DOHH2 (cell line): Measurements from ENCODE around the gene CES4A.

ENCODE experiments used
- H3F3A ChIP-seq: fragments of 200-600 bp; sonication (generic), shearing (Covaris generic); 2 replicates; pipeline ENCODE4 v1.6.0; 2016; ENCODE audit warnings: antibody characterized with exemption, mild to moderate bottlenecking; ENCODE audit not compliant: control insufficient read depth, insufficient read depth
- H3K27ac ChIP-seq: fragments of 200-600 bp; sonication (generic); 2 replicates; pipeline ENCODE4 v1.5.1; 2014; ENCODE audit warnings: low read depth, mild to moderate bottlenecking, low read length, moderate library complexity
- H3K27me3 ChIP-seq: fragments of 200-600 bp; sonication (generic); 2 replicates; pipeline ENCODE4 v1.6.1; 2014; ENCODE audit warnings: mild to moderate bottlenecking, low read length, mixed read lengths; ENCODE audit not compliant: control insufficient read depth
- H3K36me3 ChIP-seq: fragments of 200-600 bp; sonication (generic); 2 replicates; pipeline ENCODE4 v1.6.1; 2014; ENCODE audit warnings: mild to moderate bottlenecking, low read length, moderate library complexity, mixed read lengths; ENCODE audit not compliant: control insufficient read depth
- H3K4me1 ChIP-seq: fragments of 200-600 bp; sonication (generic); 2 replicates; pipeline ENCODE4 v1.6.1; 2014; ENCODE audit warnings: mild to moderate bottlenecking, low read length, mixed read lengths; ENCODE audit not compliant: control insufficient read depth
- H3K4me2 ChIP-seq: fragments of 200-600 bp; sonication (generic); 2 replicates; pipeline ENCODE4 v1.6.0; 2014; ENCODE audit warnings: mild to moderate bottlenecking, low read length, moderate library complexity
- H3K4me3 ChIP-seq: fragments of 200-600 bp; sonication (generic); 2 replicates; pipeline ENCODE4 v1.5.1; 2014; ENCODE audit warnings: mild to moderate bottlenecking, low read length, mixed read lengths
- H3K79me2 ChIP-seq: fragments of 200-600 bp; sonication (generic); 2 replicates; pipeline ENCODE4 v1.6.1; 2014; ENCODE audit warnings: mild to moderate bottlenecking, low read length, mixed read lengths; ENCODE audit not compliant: control insufficient read depth
- H3K9me2 ChIP-seq: fragments of 200-600 bp; sonication (generic); replicated peaks from 2 replicates; pipeline ENCODE4 v1.6.1; 2014; ENCODE audit warnings: mild to moderate bottlenecking, low read length, mixed read lengths; ENCODE audit not compliant: control insufficient read depth
- H3K9me3 ChIP-seq: fragments of 200-600 bp; sonication (generic); 2 replicates; pipeline ENCODE4 v1.6.1; 2014; ENCODE audit warnings: antibody characterized with exemption, low read length, mixed read lengths; ENCODE audit not compliant: control insufficient read depth, insufficient read depth
- H4K20me1 ChIP-seq: fragments of 200-600 bp; sonication (generic); 2 replicates; pipeline ENCODE4 v1.6.0; 2014; ENCODE audit warnings: low read depth, mild to moderate bottlenecking, antibody characterized with exemption, low read length, moderate library complexity; ENCODE audit not compliant: control insufficient read depth, insufficient read depth
- EZH2phosphoT487 ChIP-seq: fragments of 200-600 bp; sonication (generic); IDR thresholded peaks from 2 replicates; pipeline ENCODE4 v1.6.1; 2017; ENCODE audit warnings: borderline replicate concordance, mild to moderate bottlenecking, antibody characterized with exemption, low read length, moderate library complexity, mixed read lengths
- TF ChIP-seq, protein P1 (sequence below): fragments of 200-600 bp; sonication (generic); IDR thresholded peaks from one replicate; pipeline ENCODE4 v1.5.1; 2014; ENCODE audit warnings: antibody characterized with exemption, mild to moderate bottlenecking, low read depth, low read length; ENCODE audit not compliant: poor library complexity, severe bottlenecking

CES4A gene

DNA sequence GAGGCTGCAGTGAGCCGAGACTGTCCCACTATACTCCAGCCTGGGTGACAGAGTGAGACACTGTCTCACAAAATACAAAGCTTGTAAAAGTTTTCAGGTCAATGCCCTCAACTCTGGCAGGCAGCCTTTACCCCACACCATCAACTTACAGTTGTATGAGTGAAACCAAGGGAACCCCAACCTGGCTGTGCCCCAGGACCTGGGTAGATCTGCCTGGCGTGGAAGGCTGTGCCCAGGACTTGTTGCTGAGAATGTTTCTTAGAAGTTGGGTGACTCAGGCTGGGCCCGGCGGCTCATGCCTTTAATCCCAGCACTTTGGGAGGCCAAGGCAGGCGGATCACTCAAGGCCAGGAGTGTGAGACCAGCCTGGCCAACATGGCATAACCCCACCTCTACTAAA is 19.5 kb upstream of the CES4A start:
- 0 out of 2 replicates have a peak, but pooled peaks cover 4% of the 10 kb centered on the region for H4K20me1 ChIP-seq

DNA sequence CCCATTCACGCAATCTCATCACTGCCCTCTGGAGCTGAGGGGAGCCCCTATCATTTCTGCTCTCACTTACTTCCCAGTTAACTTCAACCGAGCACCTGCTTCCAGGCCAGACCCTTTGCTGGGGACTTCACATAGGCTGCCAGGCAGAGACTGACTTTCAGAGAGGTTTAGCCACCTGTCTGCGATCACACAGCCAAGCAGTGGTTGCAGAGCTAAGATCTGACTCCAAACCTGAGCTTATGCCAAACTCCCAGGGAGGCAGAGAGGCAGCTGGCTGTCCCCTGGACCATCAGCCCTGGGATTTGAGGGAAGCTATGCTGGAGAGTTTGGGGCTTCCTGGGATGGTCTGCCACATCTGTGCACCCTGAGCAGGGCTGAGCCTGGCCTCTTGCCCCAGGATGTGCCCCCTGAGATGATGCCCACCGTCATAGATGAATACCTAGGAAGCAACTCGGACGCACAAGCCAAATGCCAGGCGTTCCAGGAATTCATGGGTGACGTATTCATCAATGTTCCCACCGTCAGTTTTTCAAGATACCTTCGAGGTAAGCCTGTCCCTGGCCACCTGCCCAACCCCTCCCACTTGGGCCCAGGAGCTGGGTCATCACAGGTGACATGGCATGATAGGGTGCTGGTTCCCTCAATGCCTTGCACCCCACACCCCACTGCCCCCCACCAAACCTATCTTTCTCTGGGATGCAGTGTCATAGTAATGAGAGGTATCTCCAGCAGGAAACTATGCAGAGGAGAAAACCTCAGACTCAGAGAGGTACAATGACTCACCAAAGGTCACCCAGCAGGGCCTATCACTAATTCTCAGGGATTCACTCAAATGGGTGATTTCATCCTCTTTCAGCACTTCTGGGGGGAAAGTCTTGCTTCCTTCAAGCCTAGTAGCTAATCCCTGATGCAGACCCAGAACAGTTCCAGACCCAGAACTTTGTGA is 17.3 kb upstream of the CES4A start:
- Histone ChIP-seq H3K9me2 (no peaks in the 10 kb centered on the region), H3K4me1 (no peaks in the 10 kb centered on the region), H4K20me1 (0 out of 2 replicates have a peak, but pooled peaks cover 4% of the 10 kb centered on the region), H3K36me3 (no peaks in the 10 kb centered on the region), H3K79me2 (no peaks in the 10 kb centered on the region), H3K9me3 (no peaks in the 10 kb centered on the region), H3K27ac (no peak overlapping the region), H3F3A (no peaks in the 10 kb centered on the region), H3K4me2 (no peak overlapping the region), H3K27me3 (no peaks in the 10 kb centered on the region), H3K4me3 (no peak overlapping the region)
- TF ChIP-seq, protein P1, sequence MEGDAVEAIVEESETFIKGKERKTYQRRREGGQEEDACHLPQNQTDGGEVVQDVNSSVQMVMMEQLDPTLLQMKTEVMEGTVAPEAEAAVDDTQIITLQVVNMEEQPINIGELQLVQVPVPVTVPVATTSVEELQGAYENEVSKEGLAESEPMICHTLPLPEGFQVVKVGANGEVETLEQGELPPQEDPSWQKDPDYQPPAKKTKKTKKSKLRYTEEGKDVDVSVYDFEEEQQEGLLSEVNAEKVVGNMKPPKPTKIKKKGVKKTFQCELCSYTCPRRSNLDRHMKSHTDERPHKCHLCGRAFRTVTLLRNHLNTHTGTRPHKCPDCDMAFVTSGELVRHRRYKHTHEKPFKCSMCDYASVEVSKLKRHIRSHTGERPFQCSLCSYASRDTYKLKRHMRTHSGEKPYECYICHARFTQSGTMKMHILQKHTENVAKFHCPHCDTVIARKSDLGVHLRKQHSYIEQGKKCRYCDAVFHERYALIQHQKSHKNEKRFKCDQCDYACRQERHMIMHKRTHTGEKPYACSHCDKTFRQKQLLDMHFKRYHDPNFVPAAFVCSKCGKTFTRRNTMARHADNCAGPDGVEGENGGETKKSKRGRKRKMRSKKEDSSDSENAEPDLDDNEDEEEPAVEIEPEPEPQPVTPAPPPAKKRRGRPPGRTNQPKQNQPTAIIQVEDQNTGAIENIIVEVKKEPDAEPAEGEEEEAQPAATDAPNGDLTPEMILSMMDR = no peak
- TF ChIP-seq EZH2phosphoT487 = no peak

More for the DNA sequence above, 19.5 kb upstream of the CES4A start:
- TF ChIP-seq, protein P1 = no peak
- TF ChIP-seq EZH2phosphoT487 = no peak
- Histone ChIP-seq H3K4me1 (no peaks in the 10 kb centered on the region), H3K36me3 (no peaks in the 10 kb centered on the region), H3K4me3 (no peak overlapping the region), H3K9me3 (no peaks in the 10 kb centered on the region), H3K4me2 (no peak overlapping the region), H3K9me2 (no peaks in the 10 kb centered on the region), H3K79me2 (no peaks in the 10 kb centered on the region), H3K27me3 (no peaks in the 10 kb centered on the region), H3K27ac (no peak overlapping the region), H3F3A (no peaks in the 10 kb centered on the region)

DNA sequence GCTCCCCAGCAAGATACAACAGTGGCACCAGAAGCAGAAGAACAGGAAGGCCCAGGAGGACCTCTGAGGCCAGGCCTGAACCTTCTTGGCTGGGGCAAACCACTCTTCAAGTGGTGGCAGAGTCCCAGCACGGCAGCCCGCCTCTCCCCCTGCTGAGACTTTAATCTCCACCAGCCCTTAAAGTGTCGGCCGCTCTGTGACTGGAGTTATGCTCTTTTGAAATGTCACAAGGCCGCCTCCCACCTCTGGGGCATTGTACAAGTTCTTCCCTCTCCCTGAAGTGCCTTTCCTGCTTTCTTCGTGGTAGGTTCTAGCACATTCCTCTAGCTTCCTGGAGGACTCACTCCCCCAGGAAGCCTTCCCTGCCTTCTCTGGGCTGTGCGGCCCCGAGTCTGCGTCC is 15.4 kb upstream of the CES4A start:
- Histone ChIP-seq H3K79me2 (no peaks in the 10 kb centered on the region), H3K36me3 (no peaks in the 10 kb centered on the region), H3K4me3 (no peak overlapping the region), H3K27me3 (no peaks in the 10 kb centered on the region), H3K9me2 (no peaks in the 10 kb centered on the region), H3K27ac (no peak overlapping the region), H3F3A (no peaks in the 10 kb centered on the region), H3K4me1 (no peaks in the 10 kb centered on the region), H4K20me1 (0 out of 2 replicates have a peak, but pooled peaks cover 4% of the 10 kb centered on the region), H3K9me3 (no peaks in the 10 kb centered on the region), H3K4me2 (no peak overlapping the region)
- TF ChIP-seq EZH2phosphoT487 = no peak
- TF ChIP-seq, protein P1 = no peak
